Hematopoietic multipotent progenitor cell treated with erythropoietin and hydrocortisone succinate and interleukin-3 and kit ligand, for 6 days (in vitro differentiated cells): ENCODE measurements around the gene SORCS2.

Experiments
- DNase-seq: peaks from one replicate; pipeline ENCODE4 v3.0.0-alpha.2; 2015

SORCS2 gene

GRCh38 chr4:7192252-7193029, at the start of gene SORCS2:
TSS of gene SORCS2 (plus strand) at chr4:7192538.
- DNase-seq: peak; percentile 73

GRCh38 chr4:7144374-7145290, 47.7 kb upstream of the SORCS2 start:
- DNase-seq: no peak

- no peak for DNase-seq
These were observed 46.9 kb upstream of the SORCS2 start for GRCh38 chr4:7145291-7145934.

- DNase-seq: no peak
These were observed 46.1 kb upstream of the SORCS2 start for GRCh38 chr4:7146059-7146785.

GRCh38 chr4:7146786-7147115, 45.6 kb upstream of the SORCS2 start:
- no peak for DNase-seq

- no peak for DNase-seq
These were observed 45.1 kb upstream of the SORCS2 start for GRCh38 chr4:7147261-7147660.

- no peak for DNase-seq
These were observed 44.6 kb upstream of the SORCS2 start for GRCh38 chr4:7147661-7148310.

- no peak for DNase-seq
These were observed 44.0 kb upstream of the SORCS2 start for GRCh38 chr4:7148337-7148736.

- DNase-seq: no peak
These were observed 42.2 kb upstream of the SORCS2 start for GRCh38 chr4:7150036-7150635.

- no peak for DNase-seq
These were observed 40.6 kb upstream of the SORCS2 start for GRCh38 chr4:7151668-7152227.

GRCh38 chr4:7153711-7154110, 38.6 kb upstream of the SORCS2 start:
- DNase-seq: no peak

GRCh38 chr4:7154351-7154981, 37.9 kb upstream of the SORCS2 start:
- no peak for DNase-seq

GRCh38 chr4:7155590-7156071, 36.7 kb upstream of the SORCS2 start:
- peak; percentile 25 for DNase-seq

- no peak for DNase-seq
These were observed 36.0 kb upstream of the SORCS2 start for GRCh38 chr4:7156328-7156727.

- peak; percentile 27 for DNase-seq
These were observed 35.4 kb upstream of the SORCS2 start for GRCh38 chr4:7156761-7157488.

GRCh38 chr4:7157666-7158065, 34.7 kb upstream of the SORCS2 start:
- DNase-seq: no peak

- no peak for DNase-seq
These were observed 34.1 kb upstream of the SORCS2 start for GRCh38 chr4:7158081-7158750.

GRCh38 chr4:7158991-7159390, 33.3 kb upstream of the SORCS2 start:
- DNase-seq: no peak

- no peak for DNase-seq
These were observed 32.4 kb upstream of the SORCS2 start for GRCh38 chr4:7159923-7160322.

- no peak for DNase-seq
These were observed 31.9 kb upstream of the SORCS2 start for GRCh38 chr4:7160439-7160838.
